ENCODE results near the gene ZSWIM9.
"Not testable (repeated sequence)": the region's sequence is repeated elsewhere in the genome, so short reads cannot be mapped to it uniquely, and the experiment has no call there.

The ZSWIM9 gene

GRCh38 chr19:48218997-48219396 is 48.5 kb downstream of the ZSWIM9 start:
- no peak for DNase-seq (ENCODE audit: low spot score)

DNA sequence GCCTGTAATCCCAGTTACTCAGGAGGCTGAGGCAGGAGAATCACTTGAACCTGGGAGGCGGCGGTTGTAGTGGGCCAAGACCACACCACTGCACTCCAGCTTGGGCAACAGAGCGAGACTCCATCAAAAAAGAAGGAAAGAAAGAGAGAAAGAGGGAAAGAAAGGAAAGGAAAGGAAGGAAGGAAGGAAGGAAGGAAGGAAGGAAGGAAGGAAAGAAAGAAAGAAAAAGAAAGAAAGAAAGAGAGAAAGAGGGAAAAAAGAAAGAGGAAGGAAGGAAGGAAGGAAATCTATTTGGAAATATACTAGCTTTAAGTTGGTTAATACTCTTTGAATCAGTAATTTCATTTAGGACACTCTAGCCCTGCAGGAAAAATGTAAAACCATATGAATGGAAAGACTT is 50.3 kb downstream of the ZSWIM9 start:
- DNase-seq (ENCODE audit: low spot score), result not testable (repeated sequence)

DNA sequence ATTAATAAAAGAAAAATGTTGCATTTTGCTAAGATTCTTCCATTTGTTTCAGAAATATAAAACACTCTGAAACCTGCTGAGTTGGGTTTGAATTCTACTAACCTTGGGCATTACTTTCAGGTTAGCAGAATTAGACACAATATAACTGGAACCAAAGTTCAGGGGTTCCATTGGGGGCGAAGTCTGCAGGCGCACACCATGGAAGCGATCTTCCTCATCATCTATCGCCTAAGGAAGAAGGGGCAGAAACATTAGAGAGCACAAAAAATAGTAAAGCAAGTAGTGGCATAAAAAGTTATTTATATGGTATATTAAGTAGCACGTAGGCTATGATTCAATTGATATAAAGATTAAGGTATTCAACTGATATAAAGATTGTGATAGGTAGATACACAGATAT is 51.1 kb downstream of the ZSWIM9 start:
- DNase-seq (ENCODE audit: low spot score), result no peak

DNA sequence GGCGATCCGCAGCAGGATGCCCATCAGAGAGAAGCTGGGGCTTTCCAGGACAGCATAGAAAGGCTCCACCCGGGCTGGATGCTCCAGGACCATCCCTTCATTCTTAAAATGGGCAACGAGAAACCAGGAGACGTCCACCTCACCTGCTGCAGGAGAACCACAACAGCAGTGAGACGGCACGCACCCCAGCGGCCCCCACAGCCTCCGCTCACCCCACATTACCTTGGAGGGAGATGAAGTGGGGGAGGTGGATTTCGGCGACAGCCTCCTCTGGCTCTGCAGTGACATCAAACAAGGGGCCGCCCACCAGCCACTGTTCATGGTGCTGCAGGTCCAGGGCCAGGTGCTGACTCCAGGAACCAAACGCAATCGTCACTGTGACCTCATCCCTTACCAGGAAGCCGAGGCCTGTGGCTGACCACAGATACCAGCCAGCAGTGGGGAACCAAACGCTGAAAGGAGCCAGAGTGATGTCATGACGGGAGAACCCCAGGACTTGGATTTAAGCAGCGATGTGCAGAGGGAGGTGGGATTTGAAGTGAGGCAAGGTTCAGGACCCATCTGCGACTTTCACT is 60.2 kb downstream of the ZSWIM9 start:
- DNase-seq (ENCODE audit: low spot score), result no peak

DNA sequence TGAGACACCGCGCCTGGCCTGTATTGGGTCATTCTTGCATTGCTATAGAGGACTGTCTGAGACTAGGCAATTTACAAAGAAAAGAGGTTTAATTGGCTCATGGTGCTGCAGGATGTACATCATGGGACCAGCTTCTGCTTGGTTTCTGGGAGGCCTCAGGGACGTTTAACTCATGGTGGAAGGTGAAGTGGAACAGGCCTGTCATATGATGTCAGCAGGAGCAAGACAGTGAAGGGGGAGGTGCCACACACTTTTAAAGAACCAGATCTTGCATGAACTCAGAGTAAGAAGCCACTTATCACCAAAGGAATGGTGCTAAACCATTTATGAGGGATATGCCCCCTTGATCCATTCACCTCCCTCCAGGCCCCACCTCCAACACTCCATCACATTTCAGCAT is 66.6 kb downstream of the ZSWIM9 start:
- DNase-seq (ENCODE audit: low spot score), result no peak

- DNase-seq (ENCODE audit: low spot score), result no peak
Measured at GRCh38 chr19:48239120-48239519, 68.6 kb downstream of the ZSWIM9 start.

DNA sequence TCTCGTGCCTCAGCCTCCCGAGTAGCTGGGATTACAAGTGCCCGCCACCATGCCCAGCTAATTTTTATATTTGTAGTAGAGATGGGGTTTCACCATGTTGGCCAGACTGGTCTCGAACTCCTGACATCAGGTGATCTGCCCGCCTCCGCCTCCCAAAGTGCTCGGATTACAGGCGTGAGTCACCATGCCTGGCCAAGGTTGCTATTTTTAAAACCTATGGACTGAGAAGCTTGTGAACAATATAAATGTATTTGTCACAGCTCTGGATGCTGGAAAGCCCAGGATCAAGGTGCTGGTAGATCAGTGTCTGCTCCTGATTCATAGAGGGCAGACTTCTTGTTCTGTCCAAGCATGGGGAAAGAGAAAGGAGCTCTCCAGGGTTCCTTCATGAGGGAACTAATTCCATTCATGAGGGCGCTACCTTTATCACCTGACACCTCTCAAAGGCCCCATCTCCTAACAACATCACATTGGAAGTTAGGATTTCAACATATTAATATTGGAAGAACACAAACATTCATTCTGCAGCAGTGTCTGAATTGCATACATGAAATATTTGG is 69.2 kb downstream of the ZSWIM9 start:
- no peak for DNase-seq (ENCODE audit: low spot score)

GRCh38 chr19:48241771-48242170 is 71.3 kb downstream of the ZSWIM9 start:
- DNase-seq (ENCODE audit: low spot score), result not testable (repeated sequence)

GRCh38 chr19:48244281-48244680 is 73.8 kb downstream of the ZSWIM9 start:
- no peak for DNase-seq (ENCODE audit: low spot score)

DNA sequence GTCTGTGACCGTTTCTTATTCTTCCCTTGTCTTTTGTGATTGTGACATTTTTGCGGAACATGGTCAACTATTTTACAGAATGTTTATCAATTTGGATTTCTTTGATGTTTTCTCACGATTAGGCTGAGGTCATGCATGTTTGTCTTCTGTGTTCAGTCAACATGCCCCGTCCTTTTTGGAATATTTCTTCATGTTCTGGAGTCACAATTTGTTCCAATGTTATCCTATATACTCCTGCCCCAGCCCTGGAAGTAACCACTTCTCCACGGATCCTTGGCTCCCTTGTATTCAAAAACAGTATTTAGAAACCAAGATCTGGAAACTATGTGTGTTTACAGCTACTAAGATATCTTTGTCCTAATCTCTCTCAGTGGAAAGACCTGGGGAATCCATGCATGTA is 75.6 kb downstream of the ZSWIM9 start:
- DNase-seq (ENCODE audit: low spot score), result no peak

DNA sequence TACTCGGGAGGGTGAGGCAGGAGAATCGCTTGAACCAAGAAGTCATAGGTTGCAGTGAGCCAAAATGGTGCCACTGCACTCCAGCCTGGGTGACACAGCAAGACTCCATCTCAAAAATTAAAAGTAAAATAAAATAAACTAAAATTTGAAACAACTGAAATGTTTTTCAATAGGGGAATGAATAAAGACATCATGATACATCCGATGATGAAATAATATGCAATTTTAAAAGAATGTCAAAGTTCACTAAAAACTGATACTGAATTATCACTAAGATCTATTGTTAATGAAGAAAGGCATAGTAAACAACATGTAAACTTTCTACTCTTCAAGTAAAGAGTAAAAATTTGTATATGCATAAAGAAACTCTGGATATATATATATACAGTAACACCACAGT is 76.7 kb downstream of the ZSWIM9 start:
- no peak for DNase-seq (ENCODE audit: low spot score)

Data from germinal center (tissue), 1 donor.